Neuronal stem cell (in vitro differentiated cells): ENCODE measurements around the gene GABBR2.

ENCODE experiments used
- DNase-seq: peaks from one replicate; pipeline ENCODE4 v3.0.0-alpha.2; 2013; ENCODE audit warnings: low spot score
- H2AFZ ChIP-seq: one replicate; pipeline ENCODE4 v1.6.1; 2013; ENCODE audit warnings: mild to moderate bottlenecking, low read length, inconsistent platforms
- H2AK5ac ChIP-seq: 2 replicates; pipeline ENCODE4 v1.6.1; 2013; ENCODE audit warnings: low read depth, mild to moderate bottlenecking, inconsistent platforms, low read length, moderate library complexity, mixed read lengths
- H2BK120ac ChIP-seq: 2 replicates; pipeline ENCODE4 v1.6.1; 2013; ENCODE audit warnings: low read depth, mild to moderate bottlenecking, inconsistent platforms, low read length, moderate library complexity, mixed read lengths
- H2BK12ac ChIP-seq: one replicate; pipeline ENCODE4 v1.6.1; 2013; ENCODE audit warnings: low read length, inconsistent platforms
- H2BK15ac ChIP-seq: 2 replicates; pipeline ENCODE4 v1.6.1; 2013; ENCODE audit warnings: mild to moderate bottlenecking, low read length, inconsistent platforms, mixed read lengths
- H2BK5ac ChIP-seq: one replicate; pipeline ENCODE4 v1.6.1; 2013; ENCODE audit warnings: inconsistent platforms, mild to moderate bottlenecking, low read length, moderate library complexity
- H3K14ac ChIP-seq: one replicate; pipeline ENCODE4 v1.6.1; 2013; ENCODE audit warnings: low read length, inconsistent platforms
- H3K18ac ChIP-seq: 2 replicates; pipeline ENCODE4 v1.6.1; 2013; ENCODE audit warnings: low read length, inconsistent platforms
- H3K23ac ChIP-seq: 2 replicates; pipeline ENCODE4 v1.6.1; 2013; ENCODE audit warnings: low read depth, mild to moderate bottlenecking, mixed read lengths, low read length, inconsistent platforms; ENCODE audit not compliant: poor library complexity
- H3K27ac ChIP-seq: replicated peaks from 3 replicates; pipeline ENCODE4 v1.5.1; 2013; ENCODE audit warnings: low read length, inconsistent platforms
- H3K27me3 ChIP-seq, 3 experiments: 2 replicates each; pipeline ENCODE4 v1.6.1; 2013; ENCODE audit warnings: low read length in 3 of 3, mild to moderate bottlenecking in 2 of 3, inconsistent platforms in 1 of 3, low read depth in 1 of 3, mixed read lengths in 1 of 3, moderate library complexity in 1 of 3; ENCODE audit not compliant: control insufficient read depth in 3 of 3, insufficient read depth in 3 of 3
- H3K36me3 ChIP-seq, 2 donors: replicated peaks in 1 of 2; 2 replicates each; pipeline ENCODE4 v1.6.1; 2013; ENCODE audit warnings: low read length in 2 of 2; ENCODE audit not compliant: control insufficient read depth in 2 of 2, insufficient read depth in 2 of 2
- H3K4ac ChIP-seq: 2 replicates; pipeline ENCODE4 v1.6.1; 2013; ENCODE audit warnings: inconsistent platforms, mild to moderate bottlenecking, low read length, moderate library complexity
- H3K4me1 ChIP-seq, 2 donors: 1 replicate in 1 of 2; 2 replicates in 1 of 2; pipeline ENCODE4 v1.6.1; 2013; ENCODE audit warnings: low read length in 2 of 2, low read depth in 1 of 2; ENCODE audit not compliant: control insufficient read depth in 2 of 2, insufficient read depth in 1 of 2
- H3K4me2 ChIP-seq: one replicate; pipeline ENCODE4 v1.6.1; 2013; ENCODE audit warnings: mild to moderate bottlenecking, low read length, inconsistent platforms; ENCODE audit not compliant: insufficient read depth, poor library complexity, severe bottlenecking
- H3K4me3 ChIP-seq, 2 donors: 2 replicates each; pipeline ENCODE4 v1.5.1; 2013; ENCODE audit warnings: low read length in 2 of 2, mild to moderate bottlenecking in 2 of 2, inconsistent platforms in 1 of 2, moderate library complexity in 1 of 2
- H3K79me1 ChIP-seq: one replicate; pipeline ENCODE4 v1.6.1; 2013; ENCODE audit warnings: low read depth, mild to moderate bottlenecking, inconsistent platforms, low read length, moderate library complexity
- H3K9ac ChIP-seq: one replicate; pipeline ENCODE4 v1.6.1; 2013; ENCODE audit warnings: mild to moderate bottlenecking, low read depth, low read length, inconsistent platforms; ENCODE audit not compliant: poor library complexity
- H3K9me3 ChIP-seq, 2 donors: replicated peaks in 1 of 2; 2 replicates each; pipeline versions ENCODE3 to v1.6.1; 2013; ENCODE audit warnings: low read length in 2 of 2, mild to moderate bottlenecking in 2 of 2, inconsistent platforms in 1 of 2, low read depth in 1 of 2, mixed read lengths in 1 of 2, moderate library complexity in 1 of 2; ENCODE audit not compliant: control insufficient read depth in 2 of 2, insufficient read depth in 1 of 2
- H4K8ac ChIP-seq: one replicate; pipeline ENCODE4 v1.6.1; 2013; ENCODE audit warnings: low read depth, mild to moderate bottlenecking, inconsistent platforms, low read length, moderate library complexity
- H4K91ac ChIP-seq: one replicate; pipeline ENCODE4 v1.6.1; 2013; ENCODE audit warnings: low read length, low read depth, mild to moderate bottlenecking, inconsistent platforms; ENCODE audit not compliant: poor library complexity
- WGBS, 2 donors: extraction: QIAGEN DNeasy Blood & Tissue Kit; methylation state at CpG; one replicate each; pipeline ENCODE4 v1.1.7; 2013; ENCODE audit warnings: missing lambda C conversion rate in 2 of 2, mixed read lengths in 1 of 2; ENCODE audit not compliant: insufficient read length in 2 of 2, insufficient replicate concordance in 1 of 2; ENCODE audit errors: extremely low coverage in 2 of 2; 5-methylcytosine and 5-hydroxymethylcytosine counted together

Gene GABBR2

GRCh38 chr9:98494852-98495251 lies 213.9 kb downstream of the GABBR2 start:
- no peak overlapping the region for H2BK5ac ChIP-seq
- no CpG with 5 or more reads among the region's 2 CpGs for WGBS, 2 donors
- no peak for DNase-seq
- no peak overlapping the region for H3K27ac ChIP-seq
- no peak overlapping the region for H2AFZ ChIP-seq
- H4K8ac ChIP-seq: no peak overlapping the region
- H4K91ac ChIP-seq: no peak overlapping the region
- H3K9ac ChIP-seq: no peak overlapping the region
- H3K9me3 ChIP-seq: no peaks in the 10 kb centered on the region
- no peak overlapping the region for H2BK15ac ChIP-seq
- H3K4me2 ChIP-seq: no peak overlapping the region
- peak overlapping the region; percentile 30 for H3K18ac ChIP-seq
- peaks cover 0 to 12% (median 0%) of the 10 kb centered on the region in 3 experiments for H3K27me3 ChIP-seq
- H2BK120ac ChIP-seq: no peak overlapping the region
- H3K4me1 ChIP-seq: peaks cover 0 to 2% of the 10 kb centered on the region in 2 donors
- no peak overlapping the region for H3K14ac ChIP-seq
- H3K79me1 ChIP-seq: no peaks in the 10 kb centered on the region
- no peak overlapping the region for H2AK5ac ChIP-seq
- no peak overlapping the region for H3K4ac ChIP-seq
- H3K36me3 ChIP-seq: no peaks in the 10 kb centered on the region
- no peak overlapping the region for H3K4me3 ChIP-seq
- no peak overlapping the region for H2BK12ac ChIP-seq
- H3K23ac ChIP-seq: no peak overlapping the region

DNA sequence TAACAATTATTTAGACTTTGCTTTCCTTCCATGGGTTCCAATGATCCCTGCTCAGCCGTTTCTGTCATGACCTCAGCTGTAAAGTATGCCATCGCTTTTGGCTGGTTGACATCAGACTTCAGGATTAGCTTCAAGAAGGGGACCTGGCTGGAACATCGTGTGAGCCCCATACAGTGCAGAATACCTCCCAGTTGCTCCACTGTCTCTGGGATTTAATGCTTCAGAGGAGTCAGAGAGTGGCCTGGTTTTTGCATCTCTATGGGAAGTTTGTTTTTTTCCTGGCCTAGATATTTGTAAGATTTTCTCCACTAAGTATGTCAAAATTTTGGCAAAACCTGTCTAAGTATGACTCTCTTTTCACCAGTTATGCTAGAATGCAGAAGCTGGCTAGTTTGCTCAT lies 216.9 kb downstream of the GABBR2 start:
- H3K18ac ChIP-seq: no peak overlapping the region
- H3K4me3 ChIP-seq: no peak overlapping the region
- H2BK120ac ChIP-seq: no peak overlapping the region
- H3K4ac ChIP-seq: no peak overlapping the region
- H4K8ac ChIP-seq: no peak overlapping the region
- no peaks in the 10 kb centered on the region for H3K9me3 ChIP-seq
- no peak overlapping the region for H3K4me2 ChIP-seq
- H2AK5ac ChIP-seq: no peak overlapping the region
- H3K4me1 ChIP-seq: peaks cover 0 to 4% of the 10 kb centered on the region in 2 donors
- H3K36me3 ChIP-seq: no peaks in the 10 kb centered on the region
- H3K79me1 ChIP-seq: no peaks in the 10 kb centered on the region
- H2BK15ac ChIP-seq: no peak overlapping the region
- H2BK5ac ChIP-seq: no peak overlapping the region
- H3K27me3 ChIP-seq: peaks cover 0 to 16% (median 0%) of the 10 kb centered on the region in 3 experiments
- H3K9ac ChIP-seq: no peak overlapping the region
- H2AFZ ChIP-seq: no peak overlapping the region
- no peak overlapping the region for H3K14ac ChIP-seq
- H4K91ac ChIP-seq: no peak overlapping the region
- no CpG with 5 or more reads among the region's 3 CpGs for WGBS, 2 donors
- H2BK12ac ChIP-seq: no peak overlapping the region
- no peak overlapping the region for H3K27ac ChIP-seq
- H3K23ac ChIP-seq: no peak overlapping the region
- no peak for DNase-seq

GRCh38 chr9:98491231-98491651 lies 217.5 kb downstream of the GABBR2 start:
- Histone ChIP-seq H2BK5ac (no peak overlapping the region), H2AFZ (no peak overlapping the region), H2BK120ac (no peak overlapping the region), H4K91ac (no peak overlapping the region), H3K9me3 (no peaks in the 10 kb centered on the region), H3K14ac (no peak overlapping the region), H3K9ac (no peak overlapping the region), H3K27me3 (peaks cover 0 to 16% (median 0%) of the 10 kb centered on the region in 3 experiments), H3K4me2 (no peak overlapping the region), H3K27ac (no peak overlapping the region), H3K79me1 (no peaks in the 10 kb centered on the region), H3K4me1 (peaks cover 0 to 4% of the 10 kb centered on the region in 2 donors), H3K36me3 (no peaks in the 10 kb centered on the region), H3K4me3 (no peak overlapping the region), H4K8ac (no peak overlapping the region), H3K23ac (no peak overlapping the region), H3K4ac (no peak overlapping the region), H3K18ac (no peak overlapping the region), H2BK12ac (no peak overlapping the region), H2AK5ac (no peak overlapping the region), H2BK15ac (no peak overlapping the region)
- WGBS, 2 donors: no CpG with 5 or more reads among the region's 3 CpGs
- DNase-seq: no peak

DNA sequence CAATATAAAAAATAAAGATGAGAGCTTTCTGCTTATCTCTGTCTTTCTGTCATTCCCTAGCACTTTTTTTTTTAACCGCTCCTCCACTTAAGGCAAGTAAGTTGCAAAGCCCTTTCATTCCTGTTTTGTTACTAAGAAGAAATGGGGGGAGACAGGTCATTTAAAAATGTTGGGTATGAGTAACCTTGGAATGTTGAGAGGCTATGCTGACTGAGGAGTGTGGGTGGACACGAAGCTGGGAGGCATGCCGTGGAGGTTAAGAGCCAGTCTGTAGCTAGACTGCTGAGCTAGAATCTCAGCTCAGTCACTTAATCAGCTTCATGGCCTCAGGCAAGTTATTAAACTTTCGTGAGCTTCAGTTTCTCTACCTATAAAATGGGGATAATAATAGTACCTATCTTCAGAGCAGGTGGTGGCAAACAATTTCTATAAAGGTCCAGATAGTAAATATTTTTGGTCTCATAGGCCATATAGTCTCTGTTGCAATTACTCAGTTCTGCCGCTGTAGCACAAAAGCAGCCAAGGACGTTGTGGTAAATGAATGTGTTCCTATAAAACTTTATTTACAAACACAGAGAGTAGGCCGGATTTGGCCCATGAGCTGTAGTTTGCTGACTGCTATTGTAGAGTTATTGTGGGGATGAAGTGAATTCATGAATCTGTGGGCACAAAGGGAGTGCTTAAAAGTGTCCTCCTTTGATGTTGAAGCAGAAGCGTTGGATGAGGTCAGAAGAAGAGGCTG lies 220.0 kb downstream of the GABBR2 start:
- Histone ChIP-seq H3K4ac (no peak overlapping the region), H3K27me3 (peaks cover 0 to 16% (median 0%) of the 10 kb centered on the region in 3 experiments), H3K23ac (no peak overlapping the region), H2BK5ac (no peak overlapping the region), H3K18ac (no peak overlapping the region), H3K4me2 (no peak overlapping the region), H3K4me1 (peaks cover 0 to 4% of the 10 kb centered on the region in 2 donors), H3K27ac (no peak overlapping the region), H4K91ac (no peak overlapping the region), H3K9ac (no peak overlapping the region), H3K4me3 (no peak overlapping the region), H3K14ac (no peak overlapping the region), H2BK15ac (no peak overlapping the region), H4K8ac (no peak overlapping the region), H3K36me3 (no peaks in the 10 kb centered on the region), H3K79me1 (no peaks in the 10 kb centered on the region), H2AFZ (no peak overlapping the region), H2BK12ac (no peak overlapping the region), H2AK5ac (no peak overlapping the region), H2BK120ac (no peak overlapping the region), H3K9me3 (no peaks in the 10 kb centered on the region)
- no CpG with 5 or more reads among the region's 8 CpGs for WGBS, 2 donors
- DNase-seq: no peak
